Measurements from ENCODE around the gene PPM1H.
A peak's percentile ranks its signal among the peaks of the same experiment; 100 is the strongest.

The PPM1H gene

DNA sequence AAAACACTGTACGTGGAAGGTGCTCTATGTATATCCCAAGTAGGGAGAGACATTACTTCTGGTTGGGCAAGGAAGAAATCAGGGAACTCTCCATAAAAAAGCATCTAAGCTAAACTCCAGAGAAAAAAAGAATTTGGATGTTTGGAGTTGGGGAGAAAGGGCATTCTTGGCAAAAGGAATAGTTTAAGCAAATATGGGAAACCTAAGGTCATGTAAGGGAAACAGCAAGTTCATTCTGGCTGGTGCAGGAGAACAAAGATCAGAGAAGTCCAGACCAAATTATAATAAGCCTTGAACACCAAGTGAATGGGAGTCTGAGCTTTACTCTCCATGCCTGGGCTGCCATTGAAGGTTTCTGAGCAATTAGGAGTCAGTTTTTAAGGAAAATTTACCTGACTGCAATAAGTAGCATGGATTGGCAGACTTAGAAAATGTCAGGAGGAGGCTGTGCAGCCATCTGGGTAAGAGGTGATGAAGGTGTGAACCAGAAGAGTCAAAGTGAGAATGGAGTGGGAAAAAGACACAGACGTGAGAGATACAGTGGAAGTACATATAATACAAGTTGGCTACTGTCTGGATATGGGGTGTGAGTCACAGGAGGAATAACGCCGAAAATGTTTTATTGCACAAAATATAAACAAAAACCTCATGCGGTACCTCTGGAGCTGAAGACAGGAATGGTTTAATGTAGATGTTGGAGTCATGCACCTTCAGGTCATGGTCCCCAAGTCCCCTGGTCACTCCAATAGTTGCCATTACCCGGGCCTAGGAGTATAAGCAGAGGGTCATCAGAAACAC, 245.7 kb downstream of the PPM1H start:
- DNase-seq (ENCODE audit: low read depth) = peak; percentile 46
- TF ChIP-seq, protein P1, sequence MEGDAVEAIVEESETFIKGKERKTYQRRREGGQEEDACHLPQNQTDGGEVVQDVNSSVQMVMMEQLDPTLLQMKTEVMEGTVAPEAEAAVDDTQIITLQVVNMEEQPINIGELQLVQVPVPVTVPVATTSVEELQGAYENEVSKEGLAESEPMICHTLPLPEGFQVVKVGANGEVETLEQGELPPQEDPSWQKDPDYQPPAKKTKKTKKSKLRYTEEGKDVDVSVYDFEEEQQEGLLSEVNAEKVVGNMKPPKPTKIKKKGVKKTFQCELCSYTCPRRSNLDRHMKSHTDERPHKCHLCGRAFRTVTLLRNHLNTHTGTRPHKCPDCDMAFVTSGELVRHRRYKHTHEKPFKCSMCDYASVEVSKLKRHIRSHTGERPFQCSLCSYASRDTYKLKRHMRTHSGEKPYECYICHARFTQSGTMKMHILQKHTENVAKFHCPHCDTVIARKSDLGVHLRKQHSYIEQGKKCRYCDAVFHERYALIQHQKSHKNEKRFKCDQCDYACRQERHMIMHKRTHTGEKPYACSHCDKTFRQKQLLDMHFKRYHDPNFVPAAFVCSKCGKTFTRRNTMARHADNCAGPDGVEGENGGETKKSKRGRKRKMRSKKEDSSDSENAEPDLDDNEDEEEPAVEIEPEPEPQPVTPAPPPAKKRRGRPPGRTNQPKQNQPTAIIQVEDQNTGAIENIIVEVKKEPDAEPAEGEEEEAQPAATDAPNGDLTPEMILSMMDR (conservative IDR thresholded peaks at IDR 0.05; ENCODE audit: control insufficient read depth, insufficient read depth, low read depth, low read length) = no peak
- H3K4me3 ChIP-seq (ENCODE audit: control insufficient read depth, low read depth, low read length) = no peak overlapping the region

DNA sequence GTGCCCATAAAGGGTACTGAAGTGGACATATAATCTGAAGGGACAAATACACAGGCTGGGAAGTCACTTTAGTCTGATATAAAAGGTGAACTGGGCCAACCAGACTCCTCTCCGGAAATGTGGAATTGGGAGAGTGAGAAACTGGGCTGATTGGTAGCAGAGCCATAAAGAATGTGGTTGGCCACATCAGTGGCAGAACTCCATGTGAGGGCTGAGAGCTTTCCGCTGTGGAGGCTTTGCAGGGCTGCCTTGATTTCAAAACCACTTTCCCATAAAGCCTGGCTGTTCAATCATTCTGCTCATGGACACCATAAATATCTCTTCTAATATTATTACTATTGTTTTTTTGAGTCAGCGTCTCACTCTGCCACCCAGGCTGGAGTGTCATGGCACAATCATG, 248.0 kb downstream of the PPM1H start:
- TF ChIP-seq, protein P1 (conservative IDR thresholded peaks at IDR 0.05; ENCODE audit: control insufficient read depth, insufficient read depth, low read depth, low read length) = no peak
- H3K4me3 ChIP-seq (ENCODE audit: control insufficient read depth, low read depth, low read length) = no peak overlapping the region
- peak; percentile 38 for DNase-seq (ENCODE audit: low read depth)

DNA sequence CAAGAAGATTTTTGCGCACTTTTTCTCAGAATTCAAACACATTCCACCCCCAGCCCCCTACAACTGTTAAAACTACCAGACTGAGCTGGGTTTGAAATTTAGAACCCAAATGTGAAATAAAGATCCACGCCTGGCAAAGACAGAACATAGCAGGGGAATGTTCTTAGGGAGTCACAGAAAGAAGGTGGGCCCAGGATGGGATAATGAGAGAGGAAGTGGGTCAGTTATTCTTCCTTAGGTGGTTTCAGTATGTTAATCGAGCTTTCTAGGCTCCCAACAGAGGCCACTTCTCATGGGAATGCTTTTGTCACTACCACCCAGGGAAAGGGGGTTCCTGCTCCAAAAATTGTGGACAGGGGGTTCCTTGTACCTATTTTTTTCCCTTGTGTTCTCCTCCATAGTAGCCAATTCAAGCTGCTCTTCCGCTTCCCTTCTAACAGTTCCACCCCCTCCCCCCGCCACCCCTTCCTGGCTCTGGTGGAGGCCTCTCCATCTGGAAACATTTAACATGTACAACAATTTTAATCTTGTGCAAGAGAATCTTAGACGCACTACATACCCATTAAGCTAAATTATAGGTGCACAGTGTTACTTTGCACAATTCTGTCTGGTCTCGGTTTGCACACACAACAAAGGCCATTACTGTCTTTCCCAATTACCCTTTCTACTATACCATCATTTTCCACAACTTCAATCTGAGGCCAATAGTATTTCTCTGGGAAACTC, 250.2 kb downstream of the PPM1H start:
- peak; percentile 91 for DNase-seq (ENCODE audit: low read depth)
- TF ChIP-seq, protein P1 (conservative IDR thresholded peaks at IDR 0.05; ENCODE audit: control insufficient read depth, insufficient read depth, low read depth, low read length) = no peak
- no peak overlapping the region for H3K4me3 ChIP-seq (ENCODE audit: control insufficient read depth, low read depth, low read length)

DNA sequence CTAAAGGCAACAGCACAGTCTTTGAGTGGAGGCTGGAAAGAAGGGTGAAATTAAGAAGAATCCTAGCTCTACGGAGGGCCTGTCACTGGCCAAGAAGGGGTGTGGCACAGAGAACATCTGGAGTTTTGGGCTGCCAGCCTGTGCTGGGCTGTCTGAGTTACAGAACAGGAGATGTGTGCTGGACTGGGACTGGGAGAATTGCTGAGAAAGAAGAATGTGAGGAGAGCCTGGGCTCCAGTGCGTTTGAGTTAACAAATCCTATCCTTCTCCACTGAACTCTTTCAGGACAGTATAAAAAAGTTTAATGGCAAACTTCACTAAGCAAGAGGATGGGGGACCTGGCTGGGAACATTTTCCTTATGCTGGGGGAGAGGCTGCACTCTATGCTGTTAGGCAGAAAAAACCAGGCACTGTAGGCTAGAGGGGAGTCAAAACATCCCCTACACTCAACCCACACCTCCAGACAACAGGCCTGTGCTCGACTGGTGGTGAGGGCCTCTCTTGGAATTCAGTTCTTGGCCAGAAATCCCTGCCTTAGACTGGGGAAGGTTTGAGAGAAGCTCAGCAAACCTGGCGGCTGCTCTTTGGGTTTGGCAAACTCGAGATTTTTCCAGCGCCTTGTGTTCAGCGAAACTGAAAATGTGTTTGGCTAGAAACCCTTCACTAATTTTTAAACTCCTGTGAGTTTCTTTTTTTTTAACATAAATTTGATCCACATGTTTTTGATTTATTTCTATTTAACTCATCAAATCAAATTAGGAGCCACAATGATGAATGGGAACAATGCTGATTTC, 251.0 kb downstream of the PPM1H start:
- peak; percentile 71 for DNase-seq (ENCODE audit: low read depth)
- no peak overlapping the region for H3K4me3 ChIP-seq (ENCODE audit: control insufficient read depth, low read depth, low read length)
- TF ChIP-seq, protein P1 (conservative IDR thresholded peaks at IDR 0.05; ENCODE audit: control insufficient read depth, insufficient read depth, low read depth, low read length) = no peak

DNA sequence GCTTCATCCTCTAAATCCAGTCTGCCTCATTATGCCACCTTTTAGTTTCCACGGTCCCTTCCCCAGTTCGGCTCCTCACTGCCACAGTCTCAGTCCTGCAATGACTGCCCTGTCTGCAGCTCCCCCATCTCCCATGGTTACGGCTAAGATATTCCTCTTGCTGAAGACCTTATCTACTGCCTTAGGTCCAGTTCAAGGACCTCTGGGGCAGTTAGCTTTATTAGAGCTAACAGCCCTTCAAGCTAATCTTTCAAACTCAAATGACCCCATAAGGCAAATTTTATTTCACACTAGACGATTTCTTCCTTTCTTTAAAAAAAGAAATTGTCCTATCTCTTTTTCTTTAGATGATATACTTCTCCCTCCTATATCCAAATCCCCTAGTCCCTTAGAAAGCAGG, 253.6 kb downstream of the PPM1H start:
- no peak for DNase-seq (ENCODE audit: low read depth)
- no peak overlapping the region for H3K4me3 ChIP-seq (ENCODE audit: control insufficient read depth, low read depth, low read length)
- TF ChIP-seq, protein P1 (conservative IDR thresholded peaks at IDR 0.05; ENCODE audit: control insufficient read depth, insufficient read depth, low read depth, low read length) = no peak

DNA sequence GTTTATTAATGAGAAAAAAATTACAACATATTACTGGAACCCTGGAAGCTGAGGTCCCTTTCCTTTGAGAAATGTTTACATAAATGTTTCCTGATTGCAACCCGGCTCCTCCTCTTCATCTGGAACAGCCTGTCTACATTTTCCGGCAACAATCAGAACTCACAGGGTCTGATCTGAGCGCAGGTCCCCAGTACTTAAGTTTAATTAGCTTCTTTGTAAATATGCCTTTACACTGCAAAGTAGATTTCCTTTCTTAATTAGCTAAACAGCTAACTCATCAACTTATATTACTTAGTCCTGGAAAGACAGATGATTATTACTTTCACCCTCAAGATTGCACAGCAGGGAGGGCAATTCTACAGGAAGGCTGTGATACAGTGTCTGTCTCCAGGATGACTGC, 255.3 kb downstream of the PPM1H start:
- no peak for DNase-seq (ENCODE audit: low read depth)
- TF ChIP-seq, protein P1 (conservative IDR thresholded peaks at IDR 0.05; ENCODE audit: control insufficient read depth, insufficient read depth, low read depth, low read length) = no peak
- no peak overlapping the region for H3K4me3 ChIP-seq (ENCODE audit: control insufficient read depth, low read depth, low read length)
